Measurements from ENCODE around the gene TBL1XR1.

The TBL1XR1 gene

DNA sequence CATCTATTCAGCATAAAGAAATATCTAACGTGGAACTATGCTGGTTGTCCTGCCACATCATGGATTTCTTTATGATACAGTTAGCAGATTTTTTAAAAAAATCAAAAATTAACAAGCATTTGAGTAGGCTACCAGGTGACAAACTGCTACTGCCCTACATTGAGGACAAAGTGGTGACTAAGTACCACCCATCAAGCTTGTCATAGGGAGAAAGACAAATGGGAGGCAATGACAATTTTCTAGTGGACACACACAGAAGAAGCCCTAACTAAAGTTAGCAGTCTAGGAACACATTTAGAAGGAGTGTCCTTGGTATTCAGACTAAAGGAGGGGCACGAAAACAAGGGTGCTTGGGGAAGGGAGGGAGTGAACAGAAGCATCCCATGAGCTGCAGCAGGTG, 131.2 kb downstream of the TBL1XR1 start:
- Histone ChIP-seq H3K9ac (ENCODE audit: low read length) (no peak overlapping the region), H3K4me3 (ENCODE audit: insufficient read depth, low read length, poor library complexity, severe bottlenecking) (no peak overlapping the region), H2AFZ (ENCODE audit: low read depth, low read length, severe bottlenecking) (no peak overlapping the region), H4K20me1 (ENCODE audit: low read depth, low read length) (peaks cover 16% of the 10 kb centered on the region; the same call in 1 of the 2 replicates), H3K9me3 (ENCODE audit: insufficient read depth, low read length) (no peaks in the 10 kb centered on the region), H3K9me2 (replicated peaks; ENCODE audit: insufficient read depth, low read length) (no peaks in the 10 kb centered on the region), H3K27ac (ENCODE audit: low read depth, low read length) (peak overlapping the region; percentile 3; the same call in 1 of the 2 replicates), H3F3A (ENCODE audit: insufficient read depth) (peaks cover 46% of the 10 kb centered on the region), H3K4me2 (ENCODE audit: low read depth, low read length, poor library complexity, severe bottlenecking) (no peak overlapping the region), H3K36me3 (ENCODE audit: low read length) (peaks cover 38% of the 10 kb centered on the region), H3K27me3 (ENCODE audit: low read length) (no peaks in the 10 kb centered on the region), H3K79me2 (ENCODE audit: insufficient read depth, low read length) (peaks cover 100% of the 10 kb centered on the region)
- TF ChIP-seq, protein P1, sequence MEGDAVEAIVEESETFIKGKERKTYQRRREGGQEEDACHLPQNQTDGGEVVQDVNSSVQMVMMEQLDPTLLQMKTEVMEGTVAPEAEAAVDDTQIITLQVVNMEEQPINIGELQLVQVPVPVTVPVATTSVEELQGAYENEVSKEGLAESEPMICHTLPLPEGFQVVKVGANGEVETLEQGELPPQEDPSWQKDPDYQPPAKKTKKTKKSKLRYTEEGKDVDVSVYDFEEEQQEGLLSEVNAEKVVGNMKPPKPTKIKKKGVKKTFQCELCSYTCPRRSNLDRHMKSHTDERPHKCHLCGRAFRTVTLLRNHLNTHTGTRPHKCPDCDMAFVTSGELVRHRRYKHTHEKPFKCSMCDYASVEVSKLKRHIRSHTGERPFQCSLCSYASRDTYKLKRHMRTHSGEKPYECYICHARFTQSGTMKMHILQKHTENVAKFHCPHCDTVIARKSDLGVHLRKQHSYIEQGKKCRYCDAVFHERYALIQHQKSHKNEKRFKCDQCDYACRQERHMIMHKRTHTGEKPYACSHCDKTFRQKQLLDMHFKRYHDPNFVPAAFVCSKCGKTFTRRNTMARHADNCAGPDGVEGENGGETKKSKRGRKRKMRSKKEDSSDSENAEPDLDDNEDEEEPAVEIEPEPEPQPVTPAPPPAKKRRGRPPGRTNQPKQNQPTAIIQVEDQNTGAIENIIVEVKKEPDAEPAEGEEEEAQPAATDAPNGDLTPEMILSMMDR (IDR thresholded peaks at IDR 0.05; ENCODE audit: insufficient read depth, low read length, poor library complexity, severe bottlenecking) = no peak

DNA sequence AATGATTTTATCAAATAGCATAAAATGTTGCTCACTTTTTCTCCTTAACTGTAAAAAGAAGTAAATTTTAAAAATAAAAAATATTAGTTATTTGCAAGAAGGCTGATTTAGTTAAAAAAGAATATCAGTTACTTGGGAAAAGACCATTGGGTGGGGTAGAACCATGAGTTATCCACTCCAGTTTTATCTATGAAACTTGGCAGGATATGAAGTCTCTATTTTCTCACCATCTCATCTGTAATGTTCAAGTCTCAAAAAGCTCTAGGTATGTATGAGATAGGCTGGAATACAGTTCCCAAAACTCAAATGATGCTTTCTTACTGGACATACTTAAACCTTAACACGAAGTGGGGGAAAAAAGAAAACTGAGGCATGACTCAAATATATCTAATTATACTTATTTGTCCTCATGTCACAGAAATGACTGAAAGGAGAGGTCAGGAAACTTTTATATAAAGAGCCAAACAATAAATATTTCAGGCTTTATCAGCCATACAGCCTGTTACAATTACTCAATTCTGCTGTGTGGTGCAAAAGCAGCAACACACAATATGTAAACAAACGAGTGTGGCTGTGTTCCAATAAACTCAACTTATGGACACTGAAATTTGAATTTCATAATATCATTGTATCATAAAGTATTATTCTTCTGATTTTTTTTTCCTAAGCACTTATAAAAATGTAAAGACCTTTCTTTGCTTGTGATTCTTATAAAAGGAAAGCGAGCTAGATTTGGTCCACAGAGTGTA, 131.8 kb downstream of the TBL1XR1 start:
- no peak for TF ChIP-seq EZH2phosphoT487 (conservative IDR thresholded peaks at IDR 0.05; ENCODE audit: low read length)
- TF ChIP-seq, protein P1 (IDR thresholded peaks at IDR 0.05; ENCODE audit: insufficient read depth, low read length, poor library complexity, severe bottlenecking) = no peak
- Histone ChIP-seq H3K4me3 (ENCODE audit: insufficient read depth, low read length, poor library complexity, severe bottlenecking) (no peak overlapping the region), H3K79me2 (ENCODE audit: insufficient read depth, low read length) (peaks cover 100% of the 10 kb centered on the region), H3K27me3 (ENCODE audit: low read length) (no peaks in the 10 kb centered on the region), H3K9me2 (replicated peaks; ENCODE audit: insufficient read depth, low read length) (no peaks in the 10 kb centered on the region), H3F3A (ENCODE audit: insufficient read depth) (peaks cover 49% of the 10 kb centered on the region), H2AFZ (ENCODE audit: low read depth, low read length, severe bottlenecking) (no peak overlapping the region), H3K9me3 (ENCODE audit: insufficient read depth, low read length) (no peaks in the 10 kb centered on the region), H3K4me2 (ENCODE audit: low read depth, low read length, poor library complexity, severe bottlenecking) (peak overlapping the region; percentile 16), H3K27ac (ENCODE audit: low read depth, low read length) (peak overlapping the region; percentile 2; the same call in 1 of the 2 replicates), H4K20me1 (ENCODE audit: low read depth, low read length) (peaks cover 16% of the 10 kb centered on the region; the same call in 1 of the 2 replicates), H3K9ac (ENCODE audit: low read length) (no peak overlapping the region), H3K36me3 (ENCODE audit: low read length) (peaks cover 39% of the 10 kb centered on the region)

DNA sequence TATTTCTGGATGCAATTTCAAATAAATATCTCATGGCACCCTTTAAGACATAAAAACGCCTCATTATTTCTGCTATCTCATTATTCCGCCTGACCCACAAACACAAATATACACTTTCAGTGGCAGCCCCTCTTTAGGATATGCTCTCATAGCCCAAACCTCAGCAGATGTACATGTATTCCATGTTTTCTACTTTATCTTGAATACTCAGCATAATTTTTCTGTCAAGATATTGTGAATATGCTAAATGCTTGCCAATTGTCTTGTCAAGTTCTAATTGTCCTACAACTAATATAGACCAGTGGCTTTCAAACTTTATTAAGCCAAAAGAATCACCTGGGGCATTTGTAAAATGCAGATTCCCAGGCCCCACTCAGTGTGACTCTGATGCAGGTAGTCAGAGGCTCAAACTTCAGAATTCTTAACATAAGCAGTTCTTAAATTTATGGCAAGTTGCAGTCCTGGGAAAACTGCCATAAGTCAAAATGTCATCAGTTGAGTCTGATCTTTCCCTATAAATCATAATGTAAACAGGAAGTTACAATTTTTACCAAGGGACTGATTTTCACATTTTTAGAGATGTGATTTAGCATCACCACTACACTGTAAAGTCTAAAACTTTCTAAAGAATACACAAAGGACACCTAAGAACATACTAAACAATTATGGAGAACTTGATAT, 135.1 kb downstream of the TBL1XR1 start:
- H3K79me2 ChIP-seq (ENCODE audit: insufficient read depth, low read length) = peaks cover 100% of the 10 kb centered on the region
- no peak overlapping the region for H2AFZ ChIP-seq (ENCODE audit: low read depth, low read length, severe bottlenecking)
- peaks cover 31% of the 10 kb centered on the region for H3K36me3 ChIP-seq (ENCODE audit: low read length)
- no peaks in the 10 kb centered on the region; the same call in 1 of the 2 replicates for H4K20me1 ChIP-seq (ENCODE audit: low read depth, low read length)
- no peaks in the 10 kb centered on the region for H3K9me3 ChIP-seq (ENCODE audit: insufficient read depth, low read length)
- H3K4me2 ChIP-seq (ENCODE audit: low read depth, low read length, poor library complexity, severe bottlenecking) = peak overlapping the region; percentile 58
- peak overlapping the region; percentile 15 for H3K9ac ChIP-seq (ENCODE audit: low read length)
- H3K27me3 ChIP-seq (ENCODE audit: low read length) = no peaks in the 10 kb centered on the region
- H3K4me3 ChIP-seq (ENCODE audit: insufficient read depth, low read length, poor library complexity, severe bottlenecking) = no peak overlapping the region
- H3F3A ChIP-seq (ENCODE audit: insufficient read depth) = peaks cover 60% of the 10 kb centered on the region
- H3K9me2 ChIP-seq (replicated peaks; ENCODE audit: insufficient read depth, low read length) = no peaks in the 10 kb centered on the region
- TF ChIP-seq, protein P1 (IDR thresholded peaks at IDR 0.05; ENCODE audit: insufficient read depth, low read length, poor library complexity, severe bottlenecking) = no peak
- TF ChIP-seq EZH2phosphoT487 (conservative IDR thresholded peaks at IDR 0.05; ENCODE audit: low read length) = no peak
- H3K27ac ChIP-seq (ENCODE audit: low read depth, low read length) = peak overlapping the region; percentile 79
